ENCODE data around the gene DNAJB8. TPM values are rescaled to one million over a fixed set of nuclear protein-coding genes. Genes with fewer than 3 reads are reported as not detected.
A peak's percentile ranks its signal among the peaks of the same experiment; 100 is the strongest.

The DNAJB8 gene
- total and polyA plus RNA-seq, 2 experiments from 2014 or later: not detected

- Histone ChIP-seq H3K4me2 (peak overlapping the region; percentile 95), H3K27ac (no peak overlapping the region), H3K27me3 (peaks cover 99% of the 10 kb centered on the region), H2AFZ (peak overlapping the region; percentile 61), H3K4me3 (peak overlapping the region; percentile 27), H3K79me2 (no peaks in the 10 kb centered on the region), H3K36me3 (replicated peaks; ENCODE audit: insufficient read depth, low read depth) (no peaks in the 10 kb centered on the region), H3K4me1 (ENCODE audit: insufficient read depth) (peaks cover 45% of the 10 kb centered on the region), H3K9me3 (ENCODE audit: low read depth) (no peaks in the 10 kb centered on the region), H4K20me1 (ENCODE audit: insufficient read depth, poor library complexity, severe bottlenecking) (no peaks in the 10 kb centered on the region), H3K9me2 (replicated peaks; ENCODE audit: insufficient read depth) (no peaks in the 10 kb centered on the region)
- 2% methylated on average over 24 of the region's 26 CpGs for WGBS (ENCODE audit: low lambda C conversion rate, missing lambda C conversion rate)
- DNase-seq (ENCODE audit: low spot score): no peak
- peak; percentile 91 for TF ChIP-seq EZH2 (IDR thresholded peaks at IDR 0.05; ENCODE audit: borderline replicate concordance)
- no peak for TF ChIP-seq CTCF (IDR thresholded peaks at IDR 0.05; ENCODE audit: poor library complexity)
These were observed 22.9 kb upstream of the DNAJB8 start for GRCh38 chr3:128489674-128489926.

- Histone ChIP-seq H3K36me3 (replicated peaks; ENCODE audit: insufficient read depth, low read depth) (no peaks in the 10 kb centered on the region), H4K20me1 (ENCODE audit: insufficient read depth, poor library complexity, severe bottlenecking) (no peaks in the 10 kb centered on the region), H3K9me3 (ENCODE audit: low read depth) (no peaks in the 10 kb centered on the region), H3K27ac (no peak overlapping the region), H3K79me2 (no peaks in the 10 kb centered on the region), H3K27me3 (peaks cover 99% of the 10 kb centered on the region), H3K4me2 (peak overlapping the region; percentile 95), H3K4me1 (ENCODE audit: insufficient read depth) (peaks cover 45% of the 10 kb centered on the region), H2AFZ (peak overlapping the region; percentile 61), H3K4me3 (peak overlapping the region; percentile 27), H3K9me2 (replicated peaks; ENCODE audit: insufficient read depth) (no peaks in the 10 kb centered on the region)
- 2% methylated on average over 40 of the region's 71 CpGs for WGBS (ENCODE audit: low lambda C conversion rate, missing lambda C conversion rate)
- no peak for TF ChIP-seq EZH2 (IDR thresholded peaks at IDR 0.05; ENCODE audit: borderline replicate concordance)
- no peak for TF ChIP-seq EZH2phosphoT487 (IDR thresholded peaks at IDR 0.05; ENCODE audit: low read depth, severe bottlenecking, unreplicated experiment)
- TF ChIP-seq CTCF (IDR thresholded peaks at IDR 0.05; ENCODE audit: poor library complexity): no peak
- peak; percentile 63 for DNase-seq (ENCODE audit: low spot score)
These were observed 22.4 kb upstream of the DNAJB8 start for GRCh38 chr3:128488991-128489673.

GRCh38 chr3:128488636-128488990, 21.9 kb upstream of the DNAJB8 start:
- no peaks in the 10 kb centered on the region for H3K36me3 ChIP-seq (replicated peaks; ENCODE audit: insufficient read depth, low read depth)
- 6% methylated on average over 12 of the region's 21 CpGs for WGBS (ENCODE audit: low lambda C conversion rate, missing lambda C conversion rate)
- H3K4me1 ChIP-seq (ENCODE audit: insufficient read depth): peaks cover 47% of the 10 kb centered on the region
- no peak for DNase-seq (ENCODE audit: low spot score)
- TF ChIP-seq CTCF (IDR thresholded peaks at IDR 0.05; ENCODE audit: poor library complexity) (no peak), EZH2 (IDR thresholded peaks at IDR 0.05; ENCODE audit: borderline replicate concordance) (no peak)
- H3K79me2 ChIP-seq: no peaks in the 10 kb centered on the region
- no peak overlapping the region for H3K27ac ChIP-seq
- H3K4me3 ChIP-seq: no peak overlapping the region
- no peaks in the 10 kb centered on the region for H3K9me2 ChIP-seq (replicated peaks; ENCODE audit: insufficient read depth)
- H3K27me3 ChIP-seq: peaks cover 99% of the 10 kb centered on the region
- H2AFZ ChIP-seq: peak overlapping the region; percentile 0
- H3K4me2 ChIP-seq: peak overlapping the region; percentile 95
- H3K9me3 ChIP-seq (ENCODE audit: low read depth): no peaks in the 10 kb centered on the region
- H4K20me1 ChIP-seq (ENCODE audit: insufficient read depth, poor library complexity, severe bottlenecking): no peaks in the 10 kb centered on the region

Measured in hepatocyte (in vitro differentiated cells).